Measurements from ENCODE around the gene GCK. TPM values are rescaled to one million over a fixed set of nuclear protein-coding genes. Genes with fewer than 3 reads are reported as not detected.

GCK gene
- total RNA-seq (0.32 and 0.51 TPM in 2 replicates), polyA plus RNA-seq (0.13 and 0.17 TPM in 2 replicates), polyA minus RNA-seq (0.15 TPM in 1 of 2 replicates, not detected in the other), Bru-seq, nascent RNA (percentile 7 among the genes with signal in this experiment), BruChase-seq, experiment 1, labeled RNA remaining after a 6-hour chase (percentile 2 among the genes with signal in this experiment), BruChase-seq, experiment 2, labeled RNA remaining after a 2-hour chase (percentile 6 among the genes with signal in this experiment)
- 0.08 and 0.13 TPM in 2 replicates for polyA plus RNA-seq (2011; cell fraction: cytosol; rRNA removed)
- polyA plus RNA-seq (2011; cell fraction: nucleus; rRNA removed) = 0.09 TPM in 1 of 2 replicates, not detected in the other
- 0.21 TPM in 1 of 2 replicates, not detected in the other for polyA plus RNA-seq (2012)
- polyA minus RNA-seq (2011; cell fraction: cytosol; rRNA and poly(A)+ RNA removed) = not detected
- polyA minus RNA-seq (2011; cell fraction: nucleus; rRNA and poly(A)+ RNA removed) = not detected in 2 replicates
- long read RNA-seq, partial matches to known transcripts = 0 of 2 reads
- long read RNA-seq, other reads (novel, unspliced or antisense) = 1 of 2 reads

DNA sequence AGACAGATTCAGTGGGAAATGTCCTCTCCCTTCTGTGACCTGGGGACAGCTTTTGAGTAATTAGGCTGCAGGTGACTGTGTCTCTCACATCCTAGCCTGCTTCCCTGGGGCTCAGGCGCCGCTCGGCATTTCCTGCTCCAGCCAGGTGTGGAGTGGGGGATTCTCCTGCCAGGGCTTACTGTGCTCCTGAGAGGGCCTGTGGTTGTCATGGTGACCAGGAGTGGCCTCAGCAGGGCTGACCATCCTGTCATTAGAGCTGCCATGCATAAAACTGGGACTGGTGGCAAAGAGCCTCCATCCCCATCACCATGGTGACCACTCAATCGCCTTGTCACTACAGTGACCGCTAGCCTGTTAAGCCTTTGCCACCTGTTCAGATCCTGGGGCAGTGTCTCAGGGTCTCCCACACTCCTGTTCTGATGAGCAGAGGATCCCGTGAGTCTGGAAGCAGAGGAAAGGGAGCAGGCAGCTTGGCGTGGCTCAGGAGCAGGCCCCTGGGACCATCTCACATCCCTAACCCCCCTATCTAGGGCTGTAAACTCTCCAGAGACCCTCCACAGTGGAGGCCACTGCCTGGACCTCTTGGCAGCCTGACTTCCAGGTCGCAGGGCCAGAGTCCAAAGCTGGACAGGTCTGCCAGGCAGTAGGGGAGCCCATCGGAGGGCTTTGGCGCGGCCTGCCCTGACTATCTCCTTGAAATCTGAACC is at the start of gene GCK:
GCK (minus strand) TSS at position 154 of the 707 bp plus-strand sequence. CDS start 486 bp downstream, outside the sequence.
- Histone ChIP-seq H3K4me2 (ENCODE audit: insufficient read depth, low read length) (no peak within 1 kb of the TSS), H3K79me2 (ENCODE audit: control insufficient read depth, insufficient read depth, low read length) (no peaks in the 10 kb centered on the region), H3K4me1 (ENCODE audit: control insufficient read depth, extremely low read depth, insufficient read depth, low read length) (peaks cover 3% of the 10 kb centered on the region), H2AFZ (ENCODE audit: low read depth, low read length) (no peak within 1 kb of the TSS), H3K4me3 (replicated peaks in 1 of 3; ENCODE audit: insufficient read depth in 1 of 3, low read depth in 1 of 3, low read length in 3 of 3) (no peak within 1 kb of the TSS), H3K27ac (ENCODE audit: insufficient read depth, low read depth, low read length) (no peak within 1 kb of the TSS), H3K36me3 (ENCODE audit: control insufficient read depth in 2 of 2, extremely low read depth in 1 of 2, insufficient read depth in 2 of 2, low read length in 2 of 2) (no peaks in the 10 kb centered on the region), H3K9me3 (replicated peaks; ENCODE audit: control insufficient read depth, insufficient read depth, low read length) (no peaks in the 10 kb centered on the region), H3K9me1 (replicated peaks; ENCODE audit: control insufficient read depth, extremely low read depth, insufficient read depth, low read length) (no peaks in the 10 kb centered on the region), H3K9ac (replicated peaks; ENCODE audit: extremely low read depth, insufficient read depth, low read length) (no peak within 1 kb of the TSS), H4K20me1 (replicated peaks; ENCODE audit: control insufficient read depth, extremely low read depth, insufficient read depth, low read length) (no peaks in the 10 kb centered on the region), H3K27me3 (ENCODE audit: control insufficient read depth in 2 of 2, insufficient read depth in 2 of 2, low read length in 2 of 2) (peaks cover 4 to 10% of the 10 kb centered on the region in 2 experiments)
- DNase-seq (ENCODE audit: low read depth, low spot score) (no peak), FAIRE-seq (no peak)
- CTCF ChIA-PET = no interaction called here
- no peak for TF ChIP-seq EZH2 (IDR thresholded peaks at IDR 0.05; ENCODE audit: borderline replicate concordance, low read depth, low read length, severe bottlenecking)
- no peak for TF ChIP-seq POLR2A (IDR thresholded peaks at IDR 0.05; ENCODE audit: low read depth, low read length)
- TF ChIP-seq GATA2 (IDR thresholded peaks at IDR 0.05; ENCODE audit: insufficient read depth, insufficient read length, low read depth, low read length) = no peak
- TF ChIP-seq, protein P1, sequence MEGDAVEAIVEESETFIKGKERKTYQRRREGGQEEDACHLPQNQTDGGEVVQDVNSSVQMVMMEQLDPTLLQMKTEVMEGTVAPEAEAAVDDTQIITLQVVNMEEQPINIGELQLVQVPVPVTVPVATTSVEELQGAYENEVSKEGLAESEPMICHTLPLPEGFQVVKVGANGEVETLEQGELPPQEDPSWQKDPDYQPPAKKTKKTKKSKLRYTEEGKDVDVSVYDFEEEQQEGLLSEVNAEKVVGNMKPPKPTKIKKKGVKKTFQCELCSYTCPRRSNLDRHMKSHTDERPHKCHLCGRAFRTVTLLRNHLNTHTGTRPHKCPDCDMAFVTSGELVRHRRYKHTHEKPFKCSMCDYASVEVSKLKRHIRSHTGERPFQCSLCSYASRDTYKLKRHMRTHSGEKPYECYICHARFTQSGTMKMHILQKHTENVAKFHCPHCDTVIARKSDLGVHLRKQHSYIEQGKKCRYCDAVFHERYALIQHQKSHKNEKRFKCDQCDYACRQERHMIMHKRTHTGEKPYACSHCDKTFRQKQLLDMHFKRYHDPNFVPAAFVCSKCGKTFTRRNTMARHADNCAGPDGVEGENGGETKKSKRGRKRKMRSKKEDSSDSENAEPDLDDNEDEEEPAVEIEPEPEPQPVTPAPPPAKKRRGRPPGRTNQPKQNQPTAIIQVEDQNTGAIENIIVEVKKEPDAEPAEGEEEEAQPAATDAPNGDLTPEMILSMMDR (IDR thresholded peaks at IDR 0.05; ENCODE audit: extremely low read depth in 1 of 2, insufficient read depth in 1 of 2, low read depth in 1 of 2, low read length in 2 of 2) = no peak
- no peak for TF ChIP-seq POLR2AphosphoS5 (IDR thresholded peaks at IDR 0.05; ENCODE audit: insufficient read depth, low read depth, low read length)
- TF ChIP-seq, protein P2, sequence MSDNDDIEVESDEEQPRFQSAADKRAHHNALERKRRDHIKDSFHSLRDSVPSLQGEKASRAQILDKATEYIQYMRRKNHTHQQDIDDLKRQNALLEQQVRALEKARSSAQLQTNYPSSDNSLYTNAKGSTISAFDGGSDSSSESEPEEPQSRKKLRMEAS (IDR thresholded peaks at IDR 0.05; ENCODE audit: insufficient read depth, insufficient read length) = no peak
- no peak for TF ChIP-seq FOS (IDR thresholded peaks at IDR 0.05; ENCODE audit: borderline replicate concordance, insufficient read depth, low read length)
- POLR2A ChIA-PET = no interaction called here
- dilution Hi-C loops (cut with MboI; ENCODE audit: extremely low pct_ligation_motif_present, low sequenced_read_pairs) (no loop called here), intact Hi-C loops (cut with micrococcal nuclease) (no loop called here)
- BruUV-seq (replicated peaks) = no TSS peak
